Astrocyte (in vitro differentiated cells and primary cell): Measurements from ENCODE around the gene SVOPL.

Experiments
- CTCF ChIP-seq: IDR thresholded peaks from 2 replicates; pipeline ENCODE4 v1.5.1; 2011; ENCODE audit warnings: low read depth, mild to moderate bottlenecking, inconsistent platforms, low read length, moderate library complexity; ENCODE audit not compliant: insufficient read depth
- EZH2 ChIP-seq: IDR thresholded peaks from 2 replicates; pipeline ENCODE4 v1.6.1; 2012; ENCODE audit warnings: mild to moderate bottlenecking, low read length, inconsistent platforms; ENCODE audit not compliant: insufficient read depth

DNA sequence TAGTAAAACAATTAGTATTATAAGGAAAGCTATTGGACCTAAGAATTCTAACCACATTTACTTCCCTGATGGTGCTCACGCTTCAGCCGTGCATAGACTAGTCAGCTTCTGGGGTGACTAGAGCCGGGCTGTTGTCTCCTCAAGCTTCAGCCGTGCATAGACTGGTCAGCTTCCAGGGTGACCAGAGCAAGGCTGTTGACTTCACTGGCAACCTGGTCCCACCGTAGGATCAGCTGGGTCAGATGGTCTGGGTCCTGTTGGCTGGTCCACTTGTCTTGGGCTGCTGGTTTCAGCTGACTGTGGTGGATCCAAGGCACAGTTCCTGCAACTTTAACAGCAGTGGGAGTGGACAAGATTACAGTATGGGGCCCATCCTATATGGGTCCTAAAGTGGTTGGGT is 141.7 kb downstream of the SVOPL start:
- TF ChIP-seq CTCF (no peak), EZH2 (no peak)
